GM18517 (cell line): ENCODE measurements around the gene ZMAT3.
"Not testable (repeated sequence)": the region's sequence is repeated elsewhere in the genome, so short reads cannot be mapped to it uniquely, and the experiment has no call there.

Experiments
- ATAC-seq: cut with Tn5 transposase; IDR thresholded peaks from one replicate; pipeline ENCODE4 v1.9.1; 2021; ENCODE audit warnings: mild to moderate bottlenecking, moderate library complexity; ENCODE audit not compliant: unreplicated experiment

The ZMAT3 gene

GRCh38 chr3:179071323-179072099, at the start of gene ZMAT3:
Gene ZMAT3 (minus strand): TSS chr3:179071809. CDS start chr3:179067752, 4,057 bp downstream.
- peak; percentile 65 for ATAC-seq

- no peak for ATAC-seq
These were observed 45.2 kb upstream of the ZMAT3 start for GRCh38 chr3:179116816-179117215.

- not testable (repeated sequence) for ATAC-seq
These were observed 43.8 kb upstream of the ZMAT3 start for GRCh38 chr3:179115444-179115843.

GRCh38 chr3:179113903-179114302, 42.3 kb upstream of the ZMAT3 start:
- no peak for ATAC-seq

- no peak for ATAC-seq
These were observed 36.5 kb upstream of the ZMAT3 start for GRCh38 chr3:179108086-179108485.

GRCh38 chr3:179107617-179108016, 36.0 kb upstream of the ZMAT3 start:
- ATAC-seq: no peak

GRCh38 chr3:179105881-179106280, 34.3 kb upstream of the ZMAT3 start:
- ATAC-seq: no peak

- no peak for ATAC-seq
These were observed 29.0 kb upstream of the ZMAT3 start for GRCh38 chr3:179100652-179101051.

GRCh38 chr3:179098388-179099077, 26.9 kb upstream of the ZMAT3 start:
- ATAC-seq: no peak

- ATAC-seq: no peak
These were observed 22.2 kb upstream of the ZMAT3 start for GRCh38 chr3:179093807-179094206.

- peak; percentile 67 for ATAC-seq
These were observed 19.5 kb upstream of the ZMAT3 start for GRCh38 chr3:179091113-179091512.

- ATAC-seq: no peak
These were observed 16.7 kb upstream of the ZMAT3 start for GRCh38 chr3:179088306-179088705.

- ATAC-seq: no peak
These were observed 12.4 kb upstream of the ZMAT3 start for GRCh38 chr3:179083977-179084376.

GRCh38 chr3:179082416-179082815, 10.8 kb upstream of the ZMAT3 start:
- ATAC-seq: no peak

GRCh38 chr3:179081885-179082284, 10.3 kb upstream of the ZMAT3 start:
- no peak for ATAC-seq

GRCh38 chr3:179079537-179079936, 7.9 kb upstream of the ZMAT3 start:
- ATAC-seq: no peak

GRCh38 chr3:179076243-179077027, 4.8 kb upstream of the ZMAT3 start:
- peak; percentile 47 for ATAC-seq

- peak; percentile 22 for ATAC-seq
These were observed 3.0 kb upstream of the ZMAT3 start for GRCh38 chr3:179074656-179075055.

- no peak for ATAC-seq
These were observed 2.2 kb upstream of the ZMAT3 start for GRCh38 chr3:179073816-179074215.

GRCh38 chr3:179072100-179072438, 460 bp upstream of the ZMAT3 start:
- ATAC-seq: peak; percentile 15

- no peak for ATAC-seq
These were observed 634 bp downstream of the ZMAT3 start for GRCh38 chr3:179071027-179071322.
